GM23248 (cell line): ENCODE results near the gene IGF1R.

Experiments
- EZH2 ChIP-seq: fragments of 200-600 bp; sonication (generic); IDR thresholded peaks from 2 replicates; pipeline ENCODE4 v1.6.1; 2018; ENCODE audit warnings: antibody characterized with exemption, mild to moderate bottlenecking; ENCODE audit not compliant: insufficient read depth, poor library complexity, severe bottlenecking
- EZH2phosphoT487 ChIP-seq: fragments of 200-600 bp; sonication (generic); IDR thresholded peaks from 2 replicates; pipeline ENCODE4 v1.6.1; 2018; ENCODE audit warnings: antibody characterized with exemption, moderate library complexity, mild to moderate bottlenecking, low read depth; ENCODE audit not compliant: insufficient read depth

GRCh38 chr15:98772895-98773294 is 124.6 kb downstream of the IGF1R start:
- no peak for TF ChIP-seq EZH2
- TF ChIP-seq EZH2phosphoT487: no peak
